ENCODE results near the gene SLC35F6. TPM values are rescaled to one million over a fixed set of nuclear protein-coding genes. Genes with fewer than 3 reads are reported as not detected.
A peak's percentile ranks its signal among the peaks of the same experiment; 100 is the strongest.

SLC35F6 gene
- total and polyA plus RNA-seq, 7 donors, result 14.8 to 40.2 (median 25.1) TPM

DNA sequence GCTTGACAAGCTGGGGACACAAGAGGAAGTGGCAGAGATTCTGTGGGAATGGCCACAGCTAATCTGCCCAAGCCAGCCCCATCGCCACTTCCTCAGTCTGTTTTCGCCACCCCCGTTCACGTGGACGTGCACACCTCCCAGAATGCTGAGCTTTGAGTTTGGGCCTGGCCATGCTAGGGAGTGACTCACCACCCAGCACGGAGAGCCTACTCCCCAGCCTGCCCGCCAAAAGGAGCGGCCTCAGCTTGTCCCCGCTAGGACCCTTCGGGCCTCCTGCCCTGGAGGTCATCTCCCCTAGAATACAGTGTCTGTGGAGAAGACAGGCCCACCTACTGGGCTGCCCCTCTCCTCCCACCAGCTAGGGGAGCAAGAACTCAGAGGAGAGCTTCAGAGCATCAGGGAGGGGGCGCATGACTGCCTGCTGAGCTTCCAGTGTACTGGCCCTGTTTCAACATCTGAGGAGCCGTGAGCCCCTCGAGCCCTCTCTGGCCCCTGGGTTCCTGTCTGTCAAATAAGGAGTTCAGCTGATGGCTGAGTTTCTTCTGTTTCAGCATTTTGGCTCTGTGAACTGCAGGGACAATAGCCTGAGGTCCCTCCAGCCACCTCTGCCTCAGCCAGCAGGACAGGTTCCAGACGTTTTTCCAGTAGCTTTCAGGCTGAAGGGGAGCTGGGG is 5.1 kb downstream of the SLC35F6 start:
- 54 to 64% (median 55%) methylated on average over 14 of the region's 14 CpGs for WGBS, 3 donors
- no peaks in the 10 kb centered on the region for H3K27me3 ChIP-seq (ENCODE audit: insufficient read depth in 3 of 3, low read length in 2 of 3)
- no peak for TF ChIP-seq CTCF (IDR thresholded peaks at IDR 0.05)
- peaks cover 62% of the 10 kb centered on the region for H3K4me1 ChIP-seq
- intact Hi-C loops (cut with DNase I), result no loop called here
- H3K4me3 ChIP-seq, result no peak overlapping the region
- H3K27ac ChIP-seq, result peak overlapping the region; percentile 71
- H3K9me3 ChIP-seq, result no peaks in the 10 kb centered on the region
- DNase-seq (peak; percentile 82 to 88), ATAC-seq (peak; percentile 10 to 33 (median 16))
- no peaks in the 10 kb centered on the region for H3K36me3 ChIP-seq (ENCODE audit: insufficient read depth in 1 of 2, low read depth in 1 of 2)

- WGBS, 3 donors, result 52 to 64% (median 54%) methylated on average over 6 of the region's 6 CpGs
- no peak overlapping the region for H3K4me3 ChIP-seq
- DNase-seq (peak; percentile 85 to 92), ATAC-seq (peak in 3 of 4 donors; percentile 55 to 65 (median 59))
- H3K36me3 ChIP-seq (ENCODE audit: insufficient read depth in 1 of 2, low read depth in 1 of 2), result peaks cover 7 to 10% of the 10 kb centered on the region in 2 donors
- H3K27ac ChIP-seq, result peak overlapping the region; percentile 89
- H3K4me1 ChIP-seq, result peaks cover 51% of the 10 kb centered on the region
- no peaks in the 10 kb centered on the region for H3K9me3 ChIP-seq
- H3K27me3 ChIP-seq (ENCODE audit: insufficient read depth in 3 of 3, low read length in 2 of 3), result no peaks in the 10 kb centered on the region
- peak; percentile 26 for TF ChIP-seq CTCF (IDR thresholded peaks at IDR 0.05)
- intact Hi-C loops (cut with DNase I), result no loop called here
Observed at GRCh38 chr2:26770986-26771586, 7.0 kb downstream of the SLC35F6 start.

DNA sequence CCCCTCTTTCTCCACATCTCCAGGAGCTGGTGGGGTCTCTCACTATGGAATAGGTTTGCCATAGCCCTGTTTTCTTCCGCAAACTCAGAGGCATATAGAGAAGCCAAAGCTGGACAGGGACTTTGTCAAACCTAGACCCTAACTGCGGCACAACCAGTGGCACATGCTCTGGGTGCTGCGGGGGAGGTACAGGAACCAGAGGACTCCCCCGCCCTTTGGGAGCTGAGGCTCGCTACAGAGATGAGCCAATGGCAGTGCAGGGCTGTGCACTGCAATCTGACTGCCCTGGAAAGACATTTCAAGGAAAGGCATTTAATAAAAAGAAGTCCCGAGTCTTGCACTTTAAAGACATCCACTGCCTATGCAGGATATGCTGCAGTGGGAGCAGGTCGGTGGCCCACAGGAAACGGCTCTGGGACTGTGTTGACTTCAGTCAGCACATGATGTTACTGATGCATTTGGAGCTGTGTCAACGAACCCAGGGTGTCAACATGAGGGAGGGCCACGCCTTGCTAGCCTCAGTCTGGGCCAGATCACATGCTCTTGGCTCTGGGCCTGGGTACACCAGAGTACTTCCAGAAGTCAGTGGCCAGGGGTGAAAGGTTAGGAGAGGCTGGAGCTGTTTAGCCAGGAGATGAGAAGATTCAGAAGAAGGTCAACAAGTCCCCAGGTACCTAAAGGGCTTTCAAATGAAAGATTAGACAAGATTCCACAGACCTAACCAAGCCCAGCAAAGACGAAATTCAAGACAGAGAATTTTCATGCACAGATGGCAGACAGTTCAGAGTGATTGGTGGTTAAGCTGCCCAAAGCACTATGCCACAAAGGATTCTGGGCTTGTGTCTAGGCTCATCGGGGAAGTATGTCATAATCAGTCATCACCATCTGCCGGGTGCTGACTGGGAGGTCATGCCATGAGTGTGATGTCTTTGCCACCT is 8.2 kb downstream of the SLC35F6 start:
- peak; percentile 95 to 98 for DNase-seq
- Histone ChIP-seq H3K36me3 (ENCODE audit: insufficient read depth in 1 of 2, low read depth in 1 of 2) (peaks cover 7 to 22% of the 10 kb centered on the region in 2 donors), H3K4me3 (no peak overlapping the region), H3K4me1 (peaks cover 50% of the 10 kb centered on the region), H3K27me3 (ENCODE audit: insufficient read depth in 3 of 3, low read length in 2 of 3) (no peaks in the 10 kb centered on the region), H3K9me3 (no peaks in the 10 kb centered on the region), H3K27ac (peak overlapping the region; percentile 89)
- 24 to 28% (median 26%) methylated on average over 13 of the region's 13 CpGs for WGBS, 3 donors
- ATAC-seq, result peak; percentile 83 to 92 (median 89)
- intact Hi-C loops (cut with DNase I), result no loop called here
- no peak for TF ChIP-seq CTCF (IDR thresholded peaks at IDR 0.05)

DNA sequence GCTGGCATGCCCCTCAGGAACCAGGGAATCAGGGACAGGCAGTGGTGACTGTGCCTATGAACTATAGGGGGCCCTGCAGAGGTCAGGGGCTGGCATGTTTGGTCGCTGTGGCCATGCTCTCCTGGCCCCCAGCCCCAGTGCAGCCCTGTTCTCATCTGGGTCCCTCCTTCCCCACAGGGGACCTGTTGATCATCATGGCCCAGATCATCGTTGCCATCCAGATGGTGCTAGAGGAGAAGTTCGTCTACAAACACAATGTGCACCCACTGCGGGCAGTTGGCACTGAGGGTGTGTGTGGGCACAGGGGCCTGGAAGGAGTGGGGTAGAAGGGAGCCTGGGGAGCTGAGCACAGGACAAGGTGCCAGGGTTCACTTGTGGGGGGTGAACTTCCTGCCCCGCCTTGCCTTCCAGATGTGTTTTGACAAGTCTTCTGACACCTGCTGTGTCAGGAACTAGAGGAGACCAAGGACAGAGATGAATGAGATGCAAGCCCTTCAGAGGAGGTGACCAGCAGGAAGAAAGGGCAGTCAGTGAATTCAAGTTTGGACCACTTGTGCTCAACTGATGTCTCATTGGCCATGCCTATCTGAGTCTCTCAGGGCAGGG is 12.2 kb downstream of the SLC35F6 start:
- Histone ChIP-seq H3K4me3 (no peak overlapping the region), H3K27ac (no peak overlapping the region), H3K36me3 (ENCODE audit: insufficient read depth in 1 of 2, low read depth in 1 of 2) (peaks cover 7 to 60% of the 10 kb centered on the region in 2 donors), H3K4me1 (peaks cover 24% of the 10 kb centered on the region), H3K27me3 (ENCODE audit: insufficient read depth in 3 of 3, low read length in 2 of 3) (no peaks in the 10 kb centered on the region), H3K9me3 (no peaks in the 10 kb centered on the region)
- DNase-seq, result no peak
- TF ChIP-seq CTCF (IDR thresholded peaks at IDR 0.05), result no peak
- 94 to 97% (median 95%) methylated on average over 5 of the region's 5 CpGs for WGBS, 3 donors
- ATAC-seq, result no peak
- intact Hi-C loops (cut with DNase I), result no loop called here
